Measurements from ENCODE around the gene FRMPD4. TPM values are rescaled to one million over a fixed set of nuclear protein-coding genes. Genes with fewer than 3 reads are reported as not detected.

FRMPD4 gene
- total RNA-seq, 4 donors from 2014 or later = under 0.01 to 0.39 (median 0.30) TPM; not detected in 1

DNA sequence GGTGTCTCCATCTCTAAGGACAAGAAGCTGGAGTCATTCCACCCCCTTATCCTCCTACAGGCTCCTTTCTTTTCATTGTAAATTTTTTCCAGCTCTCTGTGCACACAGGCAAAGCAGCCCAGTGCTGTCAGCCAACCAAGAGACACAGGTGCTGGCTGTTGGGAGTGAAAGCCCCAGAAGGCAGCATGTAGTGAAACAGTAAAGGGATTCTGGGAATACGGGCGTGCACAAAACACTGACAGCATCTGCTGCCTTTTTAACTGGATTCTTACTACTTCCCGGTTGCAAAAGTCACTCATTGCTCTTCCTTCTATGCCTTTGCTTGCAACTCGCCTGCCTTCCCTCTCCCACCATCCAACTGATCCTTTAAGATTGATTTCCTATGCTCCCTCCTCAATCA lies 444.4 kb downstream of the FRMPD4 start:
- no peaks in the 10 kb centered on the region for H3K36me3 ChIP-seq
- no peak for DNase-seq (ENCODE audit: low spot score in 2 of 2)
- H3K27me3 ChIP-seq = no peaks in the 10 kb centered on the region
- no peaks in the 10 kb centered on the region for H3K4me1 ChIP-seq
- no peak overlapping the region for H3K4me3 ChIP-seq
- whole genome bisulfite sequencing, 2 donors = 66 to 78% methylated on average over 4 of the region's 4 CpGs
- H3K9me3 ChIP-seq = no peaks in the 10 kb centered on the region
- no peak for TF ChIP-seq EP300 (IDR thresholded peaks at IDR 0.05)
- no peak for TF ChIP-seq POLR2A (IDR thresholded peaks at IDR 0.05)
- TF ChIP-seq, protein P1, sequence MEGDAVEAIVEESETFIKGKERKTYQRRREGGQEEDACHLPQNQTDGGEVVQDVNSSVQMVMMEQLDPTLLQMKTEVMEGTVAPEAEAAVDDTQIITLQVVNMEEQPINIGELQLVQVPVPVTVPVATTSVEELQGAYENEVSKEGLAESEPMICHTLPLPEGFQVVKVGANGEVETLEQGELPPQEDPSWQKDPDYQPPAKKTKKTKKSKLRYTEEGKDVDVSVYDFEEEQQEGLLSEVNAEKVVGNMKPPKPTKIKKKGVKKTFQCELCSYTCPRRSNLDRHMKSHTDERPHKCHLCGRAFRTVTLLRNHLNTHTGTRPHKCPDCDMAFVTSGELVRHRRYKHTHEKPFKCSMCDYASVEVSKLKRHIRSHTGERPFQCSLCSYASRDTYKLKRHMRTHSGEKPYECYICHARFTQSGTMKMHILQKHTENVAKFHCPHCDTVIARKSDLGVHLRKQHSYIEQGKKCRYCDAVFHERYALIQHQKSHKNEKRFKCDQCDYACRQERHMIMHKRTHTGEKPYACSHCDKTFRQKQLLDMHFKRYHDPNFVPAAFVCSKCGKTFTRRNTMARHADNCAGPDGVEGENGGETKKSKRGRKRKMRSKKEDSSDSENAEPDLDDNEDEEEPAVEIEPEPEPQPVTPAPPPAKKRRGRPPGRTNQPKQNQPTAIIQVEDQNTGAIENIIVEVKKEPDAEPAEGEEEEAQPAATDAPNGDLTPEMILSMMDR (IDR thresholded peaks at IDR 0.05) = no peak
- no peak overlapping the region for H3K27ac ChIP-seq

DNA sequence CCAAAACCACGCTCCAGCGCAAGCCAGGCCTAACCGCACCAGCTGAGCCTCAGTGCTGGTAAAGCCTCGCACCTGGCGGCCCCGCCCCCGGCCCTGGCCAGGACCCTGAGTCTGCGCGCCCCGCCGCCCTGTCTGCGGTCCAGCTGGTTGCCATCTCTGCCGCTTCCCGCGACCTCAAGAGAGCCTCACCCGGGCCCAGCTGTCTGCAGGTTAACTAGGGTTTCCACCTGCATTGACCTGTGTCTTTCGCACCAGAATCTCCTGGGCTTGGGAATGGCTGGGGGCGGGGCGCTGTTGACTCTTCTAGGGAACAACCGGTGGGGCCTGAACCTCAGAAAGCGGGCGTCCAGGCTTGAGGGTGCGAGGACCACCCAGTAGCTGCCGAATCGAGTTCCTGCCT lies 445.3 kb downstream of the FRMPD4 start:
- TF ChIP-seq, protein P1 (IDR thresholded peaks at IDR 0.05) = no peak
- TF ChIP-seq EP300 (IDR thresholded peaks at IDR 0.05) (no peak), POLR2A (IDR thresholded peaks at IDR 0.05) (no peak)
- Histone ChIP-seq H3K4me3 (no peak overlapping the region), H3K27me3 (no peaks in the 10 kb centered on the region), H3K36me3 (no peaks in the 10 kb centered on the region), H3K4me1 (no peaks in the 10 kb centered on the region), H3K27ac (no peak overlapping the region), H3K9me3 (no peaks in the 10 kb centered on the region)
- 73 to 100% methylated on average over 1 to 25 of the region's 25 CpGs for WGBS, 2 donors
- no peak for DNase-seq (ENCODE audit: low spot score in 2 of 2)

DNA sequence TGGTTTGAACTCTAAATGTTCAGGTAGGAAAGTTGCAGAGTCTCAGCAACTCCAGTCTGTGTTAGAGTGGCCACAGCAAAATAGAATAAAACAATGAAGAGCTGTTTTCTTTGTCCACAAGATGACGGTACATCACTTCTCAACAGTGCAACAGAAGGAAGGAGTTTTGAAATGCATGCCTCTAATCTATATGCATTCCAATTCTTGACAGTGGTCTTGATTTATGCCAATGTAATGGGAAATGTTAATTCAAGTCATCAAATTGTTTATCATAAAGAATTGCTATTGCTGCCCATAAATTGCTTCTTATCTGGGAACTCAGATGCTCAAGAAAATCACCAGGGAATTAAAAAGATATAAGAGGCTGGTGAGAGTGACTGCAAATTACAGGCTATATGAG lies 457.4 kb downstream of the FRMPD4 start:
- Histone ChIP-seq H3K4me3 (no peak overlapping the region), H3K36me3 (no peaks in the 10 kb centered on the region), H3K4me1 (no peaks in the 10 kb centered on the region), H3K27me3 (peaks cover 0 to 6% of the 10 kb centered on the region in 2 donors), H3K27ac (no peak overlapping the region), H3K9me3 (no peaks in the 10 kb centered on the region)
- WGBS, 2 donors = 56 to 58% methylated on average over 1 of the region's 1 CpG
- TF ChIP-seq POLR2A (IDR thresholded peaks at IDR 0.05) = no peak
- TF ChIP-seq, protein P1 (IDR thresholded peaks at IDR 0.05) = no peak
- TF ChIP-seq EP300 (IDR thresholded peaks at IDR 0.05) = no peak
- DNase-seq (ENCODE audit: low spot score in 2 of 2) = no peak

DNA sequence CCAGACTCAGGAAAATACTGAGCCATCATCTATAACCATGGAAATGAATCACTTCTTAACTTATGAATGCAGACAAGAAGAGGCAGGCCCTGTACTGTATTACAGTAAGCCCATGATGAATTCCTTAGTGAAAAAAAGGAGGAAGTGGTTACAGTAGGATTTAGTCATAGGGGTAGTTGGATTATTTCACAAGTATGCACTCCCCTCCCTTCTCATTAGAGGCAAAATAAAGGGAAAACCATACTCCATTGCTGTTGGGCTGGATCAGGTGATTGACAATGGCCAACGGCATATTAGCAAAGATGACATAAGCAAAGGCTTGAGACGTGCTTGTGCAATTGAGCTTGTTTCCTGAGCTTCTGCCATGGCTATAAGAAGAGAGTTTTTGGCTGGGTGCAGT lies 471.8 kb downstream of the FRMPD4 start:
- no peak overlapping the region for H3K27ac ChIP-seq
- no peaks in the 10 kb centered on the region for H3K36me3 ChIP-seq
- H3K4me1 ChIP-seq = no peaks in the 10 kb centered on the region
- H3K4me3 ChIP-seq = no peak overlapping the region
- TF ChIP-seq, protein P1 (IDR thresholded peaks at IDR 0.05) = no peak
- TF ChIP-seq POLR2A (IDR thresholded peaks at IDR 0.05) = no peak
- TF ChIP-seq EP300 (IDR thresholded peaks at IDR 0.05) = no peak
- no peaks in the 10 kb centered on the region for H3K27me3 ChIP-seq
- WGBS, 2 donors = 63 to 66% methylated on average over 2 of the region's 2 CpGs
- H3K9me3 ChIP-seq = no peaks in the 10 kb centered on the region
- no peak for DNase-seq (ENCODE audit: low spot score in 2 of 2)

DNA sequence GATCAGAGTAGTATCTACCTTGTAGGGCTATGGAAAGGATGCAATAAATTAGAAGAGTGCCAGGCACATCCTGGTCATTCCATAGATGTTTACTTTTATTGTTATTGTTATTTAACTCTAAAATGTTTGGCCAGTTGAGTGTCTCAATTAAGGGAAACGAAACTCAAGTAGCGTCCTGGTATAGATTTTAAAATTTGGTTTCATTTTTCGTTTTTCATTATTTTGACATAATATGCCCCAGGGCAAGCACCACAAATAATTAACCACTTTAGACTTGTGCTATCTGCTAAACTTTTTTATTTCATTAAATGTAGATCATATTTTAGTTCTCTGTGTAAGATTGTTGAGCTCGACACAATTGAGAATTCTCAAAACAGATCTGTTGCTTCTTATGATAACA lies 473.2 kb downstream of the FRMPD4 start:
- Histone ChIP-seq H3K27me3 (no peaks in the 10 kb centered on the region), H3K4me1 (no peaks in the 10 kb centered on the region), H3K27ac (no peak overlapping the region), H3K4me3 (no peak overlapping the region), H3K9me3 (no peaks in the 10 kb centered on the region), H3K36me3 (no peaks in the 10 kb centered on the region)
- no peak for DNase-seq (ENCODE audit: low spot score in 2 of 2)
- TF ChIP-seq, protein P1 (IDR thresholded peaks at IDR 0.05) = no peak
- no peak for TF ChIP-seq POLR2A (IDR thresholded peaks at IDR 0.05)
- no peak for TF ChIP-seq EP300 (IDR thresholded peaks at IDR 0.05)
- WGBS, 2 donors = 71 to 80% methylated on average over 4 of the region's 4 CpGs

Measured in tibial nerve (tissue), 4 donors.